PC-9 (cell line): ENCODE data around the gene ARID3B. TPM values are rescaled to one million over a fixed set of nuclear protein-coding genes. Genes with fewer than 3 reads are reported as not detected.

Experiments
- BruUV-seq: library from RNA; stranded (reverse); fragments of 400-500 nt; replicated peaks from 2 replicates; lab custom pipeline; 2021; lab: Mats Ljungman, UMichigan
- CTCF ChIA-PET: fragments of 300-600 bp; sonication (Branson Sonifier 250); formaldehyde crosslinking; loops from one replicate; lab custom pipeline; 2022; ENCODE audit warnings: antibody characterized with exemption; lab: Charles Lee
- POLR2A ChIA-PET: fragments of 300-600 bp; sonication (Branson Sonifier 250); formaldehyde crosslinking; loops from one replicate; lab custom pipeline; 2022; ENCODE audit warnings: antibody characterized with exemption; ENCODE audit not compliant: unreplicated experiment; lab: Charles Lee
- DNase-seq, 2 experiments: peaks; one replicate each; pipeline versions ENCODE4 v3.0.0 to v3.0.0-alpha.2; 2015 to 2022; ENCODE audit warnings: mixed read lengths in 1 of 2
- H2AFZ ChIP-seq: fragments of 200-600 bp; sonication (generic); 2 replicates; pipeline ENCODE4 v1.8.1; 2017; ENCODE audit warnings: antibody characterized with exemption
- H3F3A ChIP-seq: fragments of 200-600 bp; sonication (generic); 2 replicates; pipeline ENCODE4 v1.8.1; 2017; ENCODE audit warnings: antibody characterized with exemption, mild to moderate bottlenecking, low read depth; ENCODE audit not compliant: insufficient read depth
- H3K27ac ChIP-seq: fragments of 200-600 bp; sonication (generic); 2 replicates; pipeline ENCODE4 v1.6.1; 2016; ENCODE audit warnings: mixed run types
- H3K27me3 ChIP-seq: fragments of 200-600 bp; sonication (generic); 2 replicates; pipeline ENCODE4 v1.6.1; 2016; ENCODE audit warnings: low read depth, mixed run types; ENCODE audit not compliant: insufficient read depth
- H3K36me3 ChIP-seq: fragments of 200-600 bp; sonication (generic); 2 replicates; pipeline ENCODE4 v1.6.1; 2016; ENCODE audit warnings: low read depth, mixed run types
- H3K4me1 ChIP-seq: fragments of 200-600 bp; sonication (generic); replicated peaks from 2 replicates; pipeline ENCODE4 v1.6.1; 2016; ENCODE audit warnings: mixed run types; ENCODE audit not compliant: insufficient read depth
- H3K4me2 ChIP-seq: fragments of 200-600 bp; sonication (generic); 2 replicates; pipeline ENCODE4 v1.6.1; 2017; ENCODE audit warnings: mixed run types
- H3K4me3 ChIP-seq: fragments of 200-600 bp; sonication (generic); 2 replicates; pipeline ENCODE4 v1.6.1; 2016; ENCODE audit warnings: mixed run types
- H3K79me2 ChIP-seq: fragments of 200-600 bp; sonication (generic); 2 replicates; pipeline ENCODE4 v1.6.1; 2017; ENCODE audit warnings: low read depth, mixed run types
- H3K9me2 ChIP-seq: fragments of 200-600 bp; sonication (generic); 2 replicates; pipeline ENCODE4 v1.8.1; 2017; ENCODE audit warnings: mild to moderate bottlenecking; ENCODE audit not compliant: insufficient read depth
- H3K9me3 ChIP-seq: fragments of 200-600 bp; sonication (generic); 2 replicates; pipeline ENCODE4 v1.8.1; 2016; ENCODE audit warnings: low read depth; ENCODE audit not compliant: insufficient read depth
- H4K20me1 ChIP-seq: fragments of 200-600 bp; sonication (generic); 2 replicates; pipeline ENCODE4 v1.8.1; 2017; ENCODE audit not compliant: insufficient read depth
- CTCF ChIP-seq: fragments of 200-600 bp; sonication (generic); conservative IDR thresholded peaks from 2 replicates; pipeline ENCODE4 v1.6.1; 2017; ENCODE audit warnings: mixed run types, antibody characterized with exemption, mild to moderate bottlenecking, moderate library complexity
- EZH2 ChIP-seq: fragments of 200-600 bp; sonication (generic); IDR thresholded peaks from 2 replicates; pipeline ENCODE4 v1.8.0; 2017; ENCODE audit warnings: antibody characterized with exemption, low read depth
- intact Hi-C: fragments of 100-400 bp; cut with micrococcal nuclease; formaldehyde crosslinking; loops from one replicate; pipeline ENCODE4 v1.10.0; 2022; ENCODE audit not compliant: unreplicated experiment
- total RNA-seq: library from RNA; stranded (reverse); gene quantifications from 2 replicates; pipeline ENCODE4 v1.2.3, GENCODE V29; 2021

Gene ARID3B
- total RNA-seq, 1 experiment from 2014 or later: 9.6 TPM

DNA sequence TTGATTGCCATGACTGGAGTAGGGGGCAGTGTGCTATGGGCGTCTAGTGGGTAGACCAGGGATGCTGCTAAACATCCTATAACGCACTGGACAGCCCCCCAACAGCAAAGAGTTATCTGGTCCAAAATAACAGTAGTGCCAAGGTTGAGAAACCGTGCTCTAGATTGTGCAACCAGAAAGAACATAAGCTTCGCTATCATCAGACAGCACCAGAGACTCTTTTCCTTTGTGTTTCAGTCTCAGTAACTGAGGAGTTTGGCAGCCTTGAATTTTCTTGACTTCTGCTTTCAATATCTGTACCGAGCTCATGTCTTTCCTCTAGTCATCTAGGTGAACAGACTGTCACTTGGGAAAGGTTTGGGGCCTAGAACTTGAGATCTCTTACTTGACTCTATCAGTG, 8.8 kb downstream of the ARID3B start:
- H3K27me3 ChIP-seq: no peaks in the 10 kb centered on the region
- no peak overlapping the region for H3K4me2 ChIP-seq
- TF ChIP-seq CTCF (no peak), EZH2 (no peak)
- no peaks in the 10 kb centered on the region; the same call in 1 of the 2 replicates for H3K36me3 ChIP-seq
- H2AFZ ChIP-seq: no peak overlapping the region
- intact Hi-C loops: no loop called here
- DNase-seq: no peak
- H4K20me1 ChIP-seq: peaks cover 59% of the 10 kb centered on the region
- ChIA-PET POLR2A (no interaction called here), CTCF (no interaction called here)
- peaks cover 17% of the 10 kb centered on the region for H3F3A ChIP-seq
- H3K9me3 ChIP-seq: no peaks in the 10 kb centered on the region
- H3K9me2 ChIP-seq: no peaks in the 10 kb centered on the region
- no TSS peak for BruUV-seq
- no peak overlapping the region for H3K27ac ChIP-seq
- H3K4me3 ChIP-seq: no peak overlapping the region
- H3K79me2 ChIP-seq: peaks cover 22% of the 10 kb centered on the region
- peaks cover 7% of the 10 kb centered on the region for H3K4me1 ChIP-seq

GRCh38 chr15:74551714-74552113, 10.7 kb downstream of the ARID3B start:
- Histone ChIP-seq H3K4me1 (peaks cover 3% of the 10 kb centered on the region), H3K4me3 (no peak overlapping the region), H3K27ac (no peak overlapping the region), H3F3A (peaks cover 1% of the 10 kb centered on the region; the same call in 1 of the 2 replicates), H3K4me2 (no peak overlapping the region), H3K9me2 (no peaks in the 10 kb centered on the region), H4K20me1 (peaks cover 43% of the 10 kb centered on the region), H3K79me2 (peaks cover 19% of the 10 kb centered on the region), H3K27me3 (no peaks in the 10 kb centered on the region), H3K36me3 (no peaks in the 10 kb centered on the region; the same call in 1 of the 2 replicates), H2AFZ (no peak overlapping the region), H3K9me3 (no peaks in the 10 kb centered on the region)
- BruUV-seq: no TSS peak
- POLR2A ChIA-PET: no interaction called here
- no peak for DNase-seq
- intact Hi-C loops: no loop called here
- CTCF ChIA-PET: no interaction called here
- TF ChIP-seq EZH2 (no peak), CTCF (no peak)

- intact Hi-C loops: no loop called here
Observed at GRCh38 chr15:74552773-74553441, 11.9 kb downstream of the ARID3B start.

More at GRCh38 chr15:74552773-74553441, 11.9 kb downstream of the ARID3B start:
- BruUV-seq: no TSS peak
- POLR2A ChIA-PET: no interaction called here
- CTCF ChIA-PET: no interaction called here
- Histone ChIP-seq H3K4me2 (no peak overlapping the region), H4K20me1 (peaks cover 34% of the 10 kb centered on the region), H3K27me3 (no peaks in the 10 kb centered on the region), H3K9me3 (no peaks in the 10 kb centered on the region), H3K4me3 (no peak overlapping the region), H3F3A (peaks cover 6% of the 10 kb centered on the region; the same call in 1 of the 2 replicates), H3K36me3 (no peaks in the 10 kb centered on the region; the same call in 1 of the 2 replicates), H3K9me2 (no peaks in the 10 kb centered on the region), H3K27ac (no peak overlapping the region), H3K79me2 (peaks cover 11% of the 10 kb centered on the region), H2AFZ (no peak overlapping the region), H3K4me1 (no peaks in the 10 kb centered on the region)
- no peak for TF ChIP-seq EZH2
- no peak for TF ChIP-seq CTCF
- no peak for DNase-seq
